Ecto neural progenitor cell (in vitro differentiated cells): ENCODE data around the gene NMNAT3.
A peak's percentile ranks its signal among the peaks of the same experiment; 100 is the strongest.
"Not testable (repeated sequence)": the region's sequence is repeated elsewhere in the genome, so short reads cannot be mapped to it uniquely, and the experiment has no call there.

Experiments
- DNase-seq: peaks from one replicate; pipeline ENCODE4 v3.0.0-alpha.2; 2018; ENCODE audit warnings: low spot score

The NMNAT3 gene

GRCh38 chr3:139636511-139636910 lies 41.3 kb downstream of the NMNAT3 start:
- DNase-seq: peak; percentile 3

GRCh38 chr3:139634111-139634635 lies 43.6 kb downstream of the NMNAT3 start:
- DNase-seq: peak; percentile 20

GRCh38 chr3:139633511-139633910 lies 44.3 kb downstream of the NMNAT3 start:
- DNase-seq: peak; percentile 29

GRCh38 chr3:139630542-139630941 lies 47.2 kb downstream of the NMNAT3 start:
- DNase-seq: peak; percentile 34

GRCh38 chr3:139629033-139629432 lies 48.7 kb downstream of the NMNAT3 start:
- DNase-seq: peak; percentile 44

- DNase-seq: peak; percentile 8
Observed at GRCh38 chr3:139627759-139628158, 50.0 kb downstream of the NMNAT3 start.

- no peak for DNase-seq
Observed at GRCh38 chr3:139620438-139620837, 57.3 kb downstream of the NMNAT3 start.

- no peak for DNase-seq
Observed at GRCh38 chr3:139619484-139619883, 58.3 kb downstream of the NMNAT3 start.

- no peak for DNase-seq
Observed at GRCh38 chr3:139617672-139618268, 60.0 kb downstream of the NMNAT3 start.

GRCh38 chr3:139611528-139611927 lies 66.2 kb downstream of the NMNAT3 start:
- no peak for DNase-seq

- DNase-seq: no peak
Observed at GRCh38 chr3:139610886-139611285, 66.9 kb downstream of the NMNAT3 start.

- DNase-seq: no peak
Observed at GRCh38 chr3:139608924-139609323, 68.8 kb downstream of the NMNAT3 start.

- no peak for DNase-seq
Observed at GRCh38 chr3:139608108-139608380, 69.7 kb downstream of the NMNAT3 start.

GRCh38 chr3:139607257-139608107 lies 70.3 kb downstream of the NMNAT3 start:
- DNase-seq: no peak

GRCh38 chr3:139602003-139602402 lies 75.8 kb downstream of the NMNAT3 start:
- DNase-seq: no peak

GRCh38 chr3:139601191-139601961 lies 76.4 kb downstream of the NMNAT3 start:
- DNase-seq: no peak

- no peak for DNase-seq
Observed at GRCh38 chr3:139597947-139598346, 79.8 kb downstream of the NMNAT3 start.

GRCh38 chr3:139591186-139591585 lies 86.6 kb downstream of the NMNAT3 start:
- not testable (repeated sequence) for DNase-seq

GRCh38 chr3:139588450-139588849 lies 89.3 kb downstream of the NMNAT3 start:
- peak; percentile 53 for DNase-seq

- DNase-seq: no peak
Observed at GRCh38 chr3:139587797-139588196, 90.0 kb downstream of the NMNAT3 start.

- DNase-seq: no peak
Observed at GRCh38 chr3:139586420-139587017, 91.3 kb downstream of the NMNAT3 start.

GRCh38 chr3:139585820-139586219 lies 92.0 kb downstream of the NMNAT3 start:
- DNase-seq: no peak
